HTERT RPE-1 (cell line): Measurements from ENCODE around the gene SLC45A2.
"Not testable (repeated sequence)": the region's sequence is repeated elsewhere in the genome, so short reads cannot be mapped to it uniquely, and the experiment has no call there.

Experiments
- in situ Hi-C: fragments of 300-500 bp; cut with MboI; formaldehyde crosslinking; loops from 4 replicates; pipeline ENCODE4 v1.14.3; 2020; ENCODE audit warnings: low sequenced_read_pairs

SLC45A2 gene

GRCh38 chr5:33969572-33970452 is 14.7 kb downstream of the SLC45A2 start:
- in situ Hi-C loops: no loop called here

DNA sequence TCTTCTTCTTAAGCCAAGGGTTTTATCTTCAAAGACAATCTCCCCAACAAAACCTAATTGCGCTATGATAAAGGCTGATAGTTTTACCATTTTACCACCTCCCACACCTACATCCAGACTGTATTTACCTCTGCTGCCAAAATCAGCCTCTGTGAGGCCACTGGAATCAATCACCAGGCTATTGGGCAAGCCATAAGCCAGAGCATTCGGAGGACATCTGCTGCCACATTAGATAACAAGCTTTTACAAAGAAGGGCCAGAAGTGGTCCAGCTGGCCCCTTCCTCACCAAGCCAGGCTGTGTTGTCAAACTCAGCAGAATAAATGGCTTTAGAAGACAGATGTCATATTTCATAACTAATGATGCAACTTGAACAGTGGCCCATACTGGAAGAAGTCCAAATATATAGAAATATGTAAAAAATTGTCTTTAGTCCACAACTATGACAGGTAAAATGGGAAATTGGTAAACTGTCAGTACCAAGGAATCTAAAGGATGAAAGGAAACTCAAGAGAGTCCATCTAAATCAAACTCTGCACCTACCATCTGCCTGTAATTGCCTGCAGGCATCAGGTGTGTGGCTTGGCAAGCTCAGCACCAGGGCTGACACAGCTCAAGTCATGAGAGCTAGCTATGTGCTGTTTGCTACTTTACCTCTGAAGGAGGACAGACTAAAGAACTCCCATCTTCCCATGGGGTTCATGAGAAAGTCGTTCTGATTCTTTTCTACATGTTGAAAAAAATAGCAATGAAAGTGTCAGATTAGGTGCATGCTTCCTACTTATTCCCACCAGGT is 16.1 kb downstream of the SLC45A2 start:
- in situ Hi-C loops: no loop called here

GRCh38 chr5:33966805-33967204 is 17.7 kb downstream of the SLC45A2 start:
- in situ Hi-C loops: no loop called here

DNA sequence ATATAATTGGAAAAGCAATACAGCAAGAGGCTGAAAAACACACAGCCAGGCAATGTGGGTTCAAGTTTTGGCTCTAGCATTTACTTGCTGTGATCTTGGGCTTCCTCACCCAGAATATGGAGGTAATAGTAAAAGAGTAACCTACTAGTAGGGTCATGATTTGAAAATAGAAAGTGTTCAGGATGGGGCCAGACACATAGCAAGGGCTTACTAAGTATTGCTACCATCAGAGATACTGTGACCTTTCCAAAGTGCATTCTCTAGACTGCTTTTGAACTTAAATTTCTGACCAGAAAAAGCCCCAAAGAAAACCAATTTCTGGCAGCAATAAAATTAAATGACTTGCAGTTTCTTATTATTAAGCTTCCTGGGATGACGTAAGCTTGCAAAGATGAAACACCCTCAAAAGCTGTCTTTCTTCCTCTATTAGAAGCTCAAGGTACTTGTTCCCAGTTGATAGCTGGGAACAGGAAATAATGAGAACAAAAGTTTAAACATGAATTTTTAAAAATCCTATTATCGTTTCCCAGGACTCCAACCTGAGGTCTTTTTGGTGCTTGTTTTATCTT is 20.3 kb downstream of the SLC45A2 start:
- in situ Hi-C loops: no loop called here

DNA sequence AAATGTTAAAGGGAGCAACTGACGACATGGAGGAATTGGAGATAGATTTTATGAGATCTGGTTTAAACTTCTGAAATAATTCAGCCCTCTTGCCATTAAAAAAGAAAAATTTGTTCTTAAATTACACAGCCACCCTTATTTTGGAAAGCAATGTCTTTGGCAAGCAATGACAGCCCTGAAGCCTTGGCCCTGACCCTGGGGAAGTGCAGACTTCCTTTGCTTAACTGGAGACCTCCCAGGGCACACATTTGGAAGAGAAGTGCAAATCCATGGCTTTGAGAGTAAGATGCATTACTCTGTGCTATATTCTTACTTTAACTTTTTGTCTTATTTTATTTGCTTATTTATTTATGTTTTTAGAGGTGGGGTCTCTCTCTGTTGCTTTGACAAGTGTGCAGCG is 26.3 kb downstream of the SLC45A2 start:
- in situ Hi-C loops: no loop called here

GRCh38 chr5:33957577-33958150 is 26.8 kb downstream of the SLC45A2 start:
- in situ Hi-C loops: no loop called here

GRCh38 chr5:33952175-33952574 is 32.3 kb downstream of the SLC45A2 start:
- in situ Hi-C loops: not testable (repeated sequence)

GRCh38 chr5:33944543-33945132 is 39.9 kb downstream of the SLC45A2 start:
- in situ Hi-C loops: no loop called here

DNA sequence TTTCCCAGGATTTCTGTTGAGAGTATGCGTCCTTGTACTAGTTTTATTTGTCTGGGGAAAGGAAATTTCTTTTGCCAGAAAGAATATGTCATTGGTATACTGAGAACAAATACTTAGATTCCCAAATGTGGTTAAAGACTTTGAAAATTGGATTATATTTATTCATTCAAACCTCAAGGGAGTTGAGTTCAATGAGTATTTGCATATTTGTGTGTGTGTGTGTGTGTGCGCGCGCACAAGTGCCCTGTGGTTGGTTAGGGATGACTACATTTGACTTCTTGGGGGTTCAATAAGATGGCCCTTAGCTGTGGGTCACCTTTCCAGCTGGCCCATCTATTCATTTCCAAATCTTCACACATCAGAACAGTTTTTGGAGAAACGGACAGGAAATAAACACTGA is 43.4 kb downstream of the SLC45A2 start:
- in situ Hi-C loops: no loop called here

GRCh38 chr5:33939556-33940262 is 44.8 kb downstream of the SLC45A2 start:
- in situ Hi-C loops: no loop called here

DNA sequence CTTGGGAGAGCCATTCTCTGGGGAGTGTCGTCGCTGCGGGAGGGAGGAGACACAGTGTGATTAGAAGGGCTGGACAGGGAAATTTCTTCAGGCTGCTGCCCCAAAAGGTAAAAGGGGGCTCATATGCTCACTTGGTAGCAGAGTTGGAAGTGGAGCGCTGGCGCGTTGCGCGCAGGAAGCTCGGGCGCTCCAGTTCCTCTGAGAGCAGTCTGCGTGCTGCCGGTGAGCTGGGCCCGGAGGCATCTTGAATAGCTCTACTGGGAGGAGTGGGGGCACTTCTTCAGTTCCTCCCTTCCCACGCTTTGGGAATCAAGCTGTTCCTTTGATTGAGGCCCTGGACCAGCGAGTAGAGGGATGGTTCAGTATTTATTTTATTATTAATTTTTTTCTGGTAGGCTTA is 45.6 kb downstream of the SLC45A2 start:
- in situ Hi-C loops: no loop called here

GRCh38 chr5:33938507-33938796 is 46.0 kb downstream of the SLC45A2 start:
- in situ Hi-C loops: no loop called here

- in situ Hi-C loops: no loop called here
Observed at GRCh38 chr5:33937707-33938506, 46.6 kb downstream of the SLC45A2 start.

- in situ Hi-C loops: no loop called here
Observed at GRCh38 chr5:33937017-33937706, 47.3 kb downstream of the SLC45A2 start.

DNA sequence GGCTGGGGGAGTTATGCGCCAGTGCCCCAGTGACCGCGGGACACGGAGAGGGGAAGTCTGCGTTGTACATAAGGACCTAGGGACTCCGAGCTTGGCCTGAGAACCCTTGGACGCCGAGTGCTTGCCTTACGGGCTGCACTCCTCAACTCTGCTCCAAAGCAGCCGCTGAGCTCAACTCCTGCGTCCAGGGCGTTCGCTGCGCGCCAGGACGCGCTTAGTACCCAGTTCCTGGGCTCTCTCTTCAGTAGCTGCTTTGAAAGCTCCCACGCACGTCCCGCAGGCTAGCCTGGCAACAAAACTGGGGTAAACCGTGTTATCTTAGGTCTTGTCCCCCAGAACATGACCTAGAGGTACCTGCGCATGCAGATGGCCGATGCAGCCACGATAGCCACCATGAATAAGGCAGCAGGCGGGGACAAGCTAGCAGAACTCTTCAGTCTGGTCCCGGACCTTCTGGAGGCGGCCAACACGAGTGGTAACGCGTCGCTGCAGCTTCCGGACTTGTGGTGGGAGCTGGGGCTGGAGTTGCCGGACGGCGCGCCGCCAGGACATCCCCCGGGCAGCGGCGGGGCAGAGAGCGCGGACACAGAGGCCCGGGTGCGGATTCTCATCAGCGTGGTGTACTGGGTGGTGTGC is 48.0 kb downstream of the SLC45A2 start, which contains the start of gene RXFP3:
Gene RXFP3, plus strand, starts transcription at position 6 of the 636 bp plus-strand sequence. Its CDS starts 355 bp downstream, at position 361.
- in situ Hi-C loops: no loop called here

GRCh38 chr5:33936004-33936380 is 48.5 kb downstream of the SLC45A2 start:
- in situ Hi-C loops: no loop called here

DNA sequence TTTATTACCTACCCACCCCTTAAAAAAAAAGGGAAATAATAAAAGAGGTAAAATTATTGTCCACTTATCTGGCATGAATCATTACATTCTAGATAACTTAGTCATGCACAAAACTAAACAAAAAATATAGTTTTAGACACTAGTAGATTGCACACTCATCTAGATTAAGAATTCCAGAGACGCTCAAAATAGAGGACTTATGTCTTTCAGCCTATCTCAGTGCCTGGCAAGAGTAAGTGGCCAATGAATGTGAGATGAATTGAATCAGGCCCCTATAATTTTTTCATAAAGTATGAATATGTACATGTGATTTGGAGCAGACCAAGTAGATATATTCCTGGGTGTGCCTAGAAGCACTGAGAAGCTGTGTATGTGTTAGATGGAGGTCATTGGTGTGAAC is 50.3 kb downstream of the SLC45A2 start:
- in situ Hi-C loops: no loop called here

GRCh38 chr5:33933723-33934169 is 50.7 kb downstream of the SLC45A2 start:
- in situ Hi-C loops: no loop called here
